Activated naive CD8-positive, alpha-beta T cell (primary cell): ENCODE measurements around the gene INSIG1.

Experiments
- H3K27ac Mint-ChIP-seq: one replicate; pipeline ENCODE4 v1.8.0; 2021; ENCODE audit warnings: mixed read lengths
- H3K27me3 Mint-ChIP-seq: one replicate; pipeline ENCODE4 v1.8.0; 2021; ENCODE audit warnings: mixed read lengths
- H3K36me3 Mint-ChIP-seq: one replicate; pipeline ENCODE4 v1.8.0; 2021; ENCODE audit warnings: mixed read lengths
- H3K4me1 Mint-ChIP-seq: one replicate; pipeline ENCODE4 v1.8.0; 2021; ENCODE audit warnings: low read depth, mixed read lengths
- H3K4me3 Mint-ChIP-seq: one replicate; pipeline ENCODE4 v1.8.0; 2021; ENCODE audit warnings: mild to moderate bottlenecking, mixed read lengths
- H3K9me3 Mint-ChIP-seq: one replicate; pipeline ENCODE4 v1.8.0; 2021; ENCODE audit warnings: low read depth, mixed read lengths

Gene INSIG1

DNA sequence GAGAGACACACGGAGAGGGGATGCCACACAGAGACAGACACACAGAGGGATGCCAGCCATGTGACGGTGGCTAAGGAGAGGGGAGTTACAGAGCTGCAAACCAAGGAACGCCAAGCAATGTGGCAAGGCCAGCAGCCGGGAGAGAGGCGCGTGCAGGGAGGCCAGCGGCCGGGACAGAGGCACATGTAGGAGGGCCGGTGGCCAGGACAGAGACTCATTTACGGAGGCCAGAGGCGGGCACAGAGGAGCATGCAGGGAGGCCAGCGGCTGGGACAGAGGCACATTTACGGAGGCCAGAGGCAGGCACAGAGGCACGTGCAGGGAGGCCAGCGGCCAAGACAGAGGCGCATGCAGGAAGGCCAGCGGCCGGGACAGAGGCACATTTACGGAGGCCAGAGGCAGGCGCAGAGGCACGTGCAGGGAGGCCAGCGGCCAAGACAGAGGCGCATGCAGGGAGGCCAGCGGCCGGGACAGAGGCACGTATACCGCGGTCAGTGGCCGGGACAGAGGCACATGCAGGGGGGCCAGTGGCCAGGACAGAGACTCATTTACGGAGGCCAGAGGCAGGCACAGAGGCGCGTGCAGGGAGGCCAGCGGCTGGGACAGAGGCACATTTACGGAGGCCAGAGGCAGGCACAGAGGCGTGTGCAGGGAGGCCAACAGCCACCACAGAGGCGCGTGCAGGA, 40.4 kb downstream of the INSIG1 start:
- Mint-ChIP-seq H3K4me1 (peaks cover 21% of the 10 kb centered on the region), H3K27ac (no peak overlapping the region), H3K9me3 (no peaks in the 10 kb centered on the region), H3K36me3 (no peaks in the 10 kb centered on the region), H3K27me3 (no peaks in the 10 kb centered on the region), H3K4me3 (peak overlapping the region; percentile 52)

DNA sequence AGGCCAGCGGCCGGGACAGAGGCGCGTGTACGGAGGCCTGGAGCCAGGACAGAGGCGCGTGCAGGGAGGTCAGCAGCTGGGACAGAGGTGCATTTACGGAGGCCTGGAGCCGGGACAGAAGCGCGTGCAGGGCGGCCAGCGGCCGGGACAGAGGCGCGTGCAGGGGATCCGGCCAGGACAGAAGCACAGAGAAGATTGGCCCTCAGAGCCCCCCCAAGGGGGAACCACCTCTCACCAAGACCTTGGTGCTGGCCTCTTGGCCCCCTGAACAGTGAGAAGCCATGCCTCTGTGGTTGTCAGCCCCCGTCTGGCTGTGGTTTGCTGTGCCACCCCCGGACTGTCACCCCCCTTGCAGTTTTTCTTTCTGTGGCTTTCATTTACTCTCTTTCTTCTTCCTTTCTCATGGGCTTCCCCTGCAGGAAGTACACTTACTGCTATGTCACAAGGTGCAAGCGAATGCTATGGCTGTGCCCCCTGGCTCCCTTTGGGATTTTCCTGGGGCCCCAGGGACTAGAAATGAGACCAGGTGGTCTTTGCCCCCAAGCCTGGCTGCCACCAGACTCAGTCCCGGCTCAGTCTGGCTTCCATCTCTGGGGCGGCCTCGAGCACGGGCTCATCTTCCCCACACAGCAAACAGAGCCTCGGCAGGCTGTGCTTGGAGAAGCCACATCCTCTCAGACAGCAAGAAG, 41.1 kb downstream of the INSIG1 start:
- Mint-ChIP-seq H3K27me3 (no peaks in the 10 kb centered on the region), H3K27ac (peak overlapping the region; percentile 41), H3K36me3 (no peaks in the 10 kb centered on the region), H3K9me3 (no peaks in the 10 kb centered on the region), H3K4me1 (peaks cover 23% of the 10 kb centered on the region), H3K4me3 (peak overlapping the region; percentile 80)

DNA sequence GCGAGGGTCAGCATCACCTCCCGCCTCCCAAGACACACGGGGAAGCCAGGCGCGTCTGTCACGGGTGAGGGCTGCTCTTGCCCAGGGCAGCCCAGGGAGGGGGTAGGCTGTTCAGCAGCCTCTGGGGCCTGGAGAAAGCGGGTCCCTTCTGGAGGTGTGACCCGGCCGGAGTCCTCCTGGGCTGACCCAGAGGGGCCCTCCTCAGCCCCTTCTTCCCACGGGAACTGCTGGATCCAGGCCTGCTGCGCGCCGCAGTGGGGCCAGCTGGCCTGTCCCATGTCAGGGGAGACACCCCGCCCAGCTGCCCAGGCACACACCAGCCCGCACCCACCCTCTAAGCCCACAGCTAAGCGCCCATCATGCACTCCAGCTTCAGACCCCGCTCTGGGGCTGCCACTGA, 41.8 kb downstream of the INSIG1 start:
- H3K9me3 Mint-ChIP-seq, result no peaks in the 10 kb centered on the region
- no peak overlapping the region for H3K27ac Mint-ChIP-seq
- H3K27me3 Mint-ChIP-seq, result no peaks in the 10 kb centered on the region
- peak overlapping the region; percentile 80 for H3K4me3 Mint-ChIP-seq
- no peaks in the 10 kb centered on the region for H3K36me3 Mint-ChIP-seq
- peaks cover 23% of the 10 kb centered on the region for H3K4me1 Mint-ChIP-seq

GRCh38 chr7:155340071-155340531, 42.4 kb downstream of the INSIG1 start:
- no peaks in the 10 kb centered on the region for H3K36me3 Mint-ChIP-seq
- H3K4me1 Mint-ChIP-seq, result peaks cover 25% of the 10 kb centered on the region
- no peaks in the 10 kb centered on the region for H3K27me3 Mint-ChIP-seq
- H3K4me3 Mint-ChIP-seq, result no peak overlapping the region
- no peak overlapping the region for H3K27ac Mint-ChIP-seq
- no peaks in the 10 kb centered on the region for H3K9me3 Mint-ChIP-seq

- no peaks in the 10 kb centered on the region for H3K27me3 Mint-ChIP-seq
- H3K36me3 Mint-ChIP-seq, result no peaks in the 10 kb centered on the region
- no peak overlapping the region for H3K4me3 Mint-ChIP-seq
- peaks cover 28% of the 10 kb centered on the region for H3K4me1 Mint-ChIP-seq
- H3K27ac Mint-ChIP-seq, result no peak overlapping the region
- no peaks in the 10 kb centered on the region for H3K9me3 Mint-ChIP-seq
Measured at GRCh38 chr7:155340721-155341120, 43.0 kb downstream of the INSIG1 start.

DNA sequence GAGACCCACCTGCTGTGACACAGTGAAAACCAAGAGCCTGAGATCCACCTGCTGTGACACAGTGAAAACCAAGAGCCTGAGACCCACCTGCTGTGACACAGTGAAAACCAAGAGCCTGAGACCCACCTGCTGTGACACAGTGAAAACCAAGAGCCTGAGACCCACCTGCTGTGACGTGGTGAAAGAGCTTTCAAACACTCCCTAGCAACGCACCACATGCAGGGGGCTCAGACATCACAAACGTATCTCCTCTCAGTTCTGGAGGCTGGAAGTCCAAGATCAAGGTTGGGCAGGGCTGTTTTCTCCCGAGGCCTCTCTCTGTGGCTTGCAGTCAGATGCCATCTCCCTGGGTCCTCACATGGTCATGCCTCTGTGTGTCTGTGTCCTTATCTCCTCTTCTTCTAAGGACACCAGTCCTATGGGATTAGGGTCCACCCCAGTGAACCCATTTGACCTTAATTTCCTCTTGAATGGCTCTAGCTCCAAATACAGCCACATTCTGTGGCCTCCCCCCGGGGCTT, 43.8 kb downstream of the INSIG1 start:
- H3K9me3 Mint-ChIP-seq, result no peaks in the 10 kb centered on the region
- no peak overlapping the region for H3K4me3 Mint-ChIP-seq
- H3K27ac Mint-ChIP-seq, result no peak overlapping the region
- H3K4me1 Mint-ChIP-seq, result peaks cover 28% of the 10 kb centered on the region
- no peaks in the 10 kb centered on the region for H3K36me3 Mint-ChIP-seq
- no peaks in the 10 kb centered on the region for H3K27me3 Mint-ChIP-seq

DNA sequence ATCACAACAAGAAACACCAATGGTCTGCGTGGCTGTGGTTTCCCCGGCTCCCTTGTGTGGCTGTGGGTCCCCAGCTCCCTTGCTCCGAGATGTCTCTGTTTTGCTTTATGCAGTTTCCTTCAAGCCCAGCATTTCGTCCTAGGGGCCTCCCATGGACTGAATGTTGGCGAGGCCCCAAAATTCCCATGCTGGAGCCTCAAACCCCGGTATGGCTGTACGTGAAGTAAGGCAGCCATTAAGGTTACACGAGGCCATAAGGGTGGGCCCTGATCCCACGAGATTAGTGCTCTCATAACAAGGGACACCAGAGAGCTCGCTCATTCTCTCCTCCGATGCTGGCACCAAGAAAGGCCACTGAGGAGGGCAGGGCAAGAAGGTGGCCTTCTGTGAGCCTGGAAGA, 44.6 kb downstream of the INSIG1 start:
- H3K36me3 Mint-ChIP-seq, result no peaks in the 10 kb centered on the region
- H3K4me1 Mint-ChIP-seq, result peaks cover 28% of the 10 kb centered on the region
- H3K27ac Mint-ChIP-seq, result no peak overlapping the region
- H3K9me3 Mint-ChIP-seq, result no peaks in the 10 kb centered on the region
- no peaks in the 10 kb centered on the region for H3K27me3 Mint-ChIP-seq
- H3K4me3 Mint-ChIP-seq, result no peak overlapping the region

- Mint-ChIP-seq H3K27ac (no peak overlapping the region), H3K9me3 (no peaks in the 10 kb centered on the region), H3K27me3 (no peaks in the 10 kb centered on the region), H3K4me1 (peaks cover 24% of the 10 kb centered on the region), H3K4me3 (no peak overlapping the region), H3K36me3 (no peaks in the 10 kb centered on the region)
Measured at GRCh38 chr7:155343150-155343549, 45.5 kb downstream of the INSIG1 start.

DNA sequence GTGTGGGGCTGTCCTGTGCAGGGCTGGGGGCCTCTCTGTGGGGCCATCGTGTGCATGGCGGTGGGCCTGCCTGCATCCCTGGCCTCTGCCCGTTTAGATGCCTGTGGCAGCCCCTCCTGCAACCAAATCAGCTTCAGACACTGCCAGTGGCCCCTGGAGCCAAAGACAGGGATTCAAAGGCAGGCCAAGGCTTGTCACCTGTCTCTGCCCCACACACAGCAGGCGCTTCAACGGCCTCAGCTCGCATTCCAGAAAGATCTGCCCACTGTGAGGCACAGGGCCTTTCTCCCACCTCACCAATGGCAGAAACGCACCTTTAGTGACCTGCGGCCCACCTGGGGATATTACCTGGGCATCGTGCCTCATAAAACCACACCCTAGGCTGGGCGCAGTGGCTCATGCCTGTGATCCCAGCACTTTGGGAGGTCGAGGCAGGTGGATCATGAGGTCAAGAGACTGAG, 46.0 kb downstream of the INSIG1 start:
- no peaks in the 10 kb centered on the region for H3K27me3 Mint-ChIP-seq
- no peak overlapping the region for H3K4me3 Mint-ChIP-seq
- H3K9me3 Mint-ChIP-seq, result no peaks in the 10 kb centered on the region
- H3K36me3 Mint-ChIP-seq, result no peaks in the 10 kb centered on the region
- peaks cover 19% of the 10 kb centered on the region for H3K4me1 Mint-ChIP-seq
- H3K27ac Mint-ChIP-seq, result no peak overlapping the region

GRCh38 chr7:155344270-155344617, 46.6 kb downstream of the INSIG1 start:
- Mint-ChIP-seq H3K27ac (no peak overlapping the region), H3K9me3 (no peaks in the 10 kb centered on the region), H3K27me3 (no peaks in the 10 kb centered on the region)

DNA sequence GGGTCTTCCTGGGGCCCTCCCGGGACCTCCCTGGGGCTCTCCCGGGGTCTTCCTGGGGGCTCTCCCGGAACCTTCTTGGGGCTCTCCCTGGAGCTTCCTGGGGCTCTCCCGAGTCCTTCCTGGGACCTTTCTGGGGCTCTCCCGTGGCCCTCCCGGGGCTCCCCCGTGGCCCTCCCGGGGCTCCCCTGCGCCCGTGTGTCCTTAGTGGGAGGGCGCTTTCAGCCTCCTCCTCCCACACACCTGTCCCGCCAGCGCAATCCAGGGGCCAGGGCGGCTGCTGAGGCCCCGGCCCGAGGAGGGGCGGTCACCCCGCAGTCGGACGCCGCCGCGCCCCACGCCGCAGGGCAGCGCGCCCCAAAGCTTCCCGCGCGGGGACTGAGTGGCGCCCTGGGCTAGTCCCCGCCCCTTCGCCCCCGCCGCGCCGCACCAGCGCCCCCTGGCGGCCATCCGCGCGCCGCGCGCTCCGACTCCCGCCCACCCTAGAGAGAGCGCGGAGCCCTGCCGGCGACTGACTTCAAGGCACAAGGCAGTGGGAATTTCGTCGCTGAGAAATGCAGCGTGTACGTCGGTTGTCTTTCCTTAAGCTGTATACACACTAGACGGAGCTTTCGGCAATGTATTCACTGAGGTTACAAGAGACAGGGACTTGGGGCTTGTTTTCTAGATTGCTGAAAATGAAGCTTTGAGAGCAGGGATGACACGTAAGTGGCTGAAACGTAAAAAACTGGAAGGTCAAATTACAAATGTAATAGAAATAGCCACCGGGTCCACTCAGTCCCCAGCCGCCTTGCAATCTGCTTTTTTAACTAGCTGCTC, 47.1 kb downstream of the INSIG1 start:
- H3K4me1 Mint-ChIP-seq, result peaks cover 13% of the 10 kb centered on the region
- H3K36me3 Mint-ChIP-seq, result no peaks in the 10 kb centered on the region
- peak overlapping the region; percentile 58 for H3K27ac Mint-ChIP-seq
- no peaks in the 10 kb centered on the region for H3K27me3 Mint-ChIP-seq
- H3K9me3 Mint-ChIP-seq, result no peaks in the 10 kb centered on the region
- H3K4me3 Mint-ChIP-seq, result peak overlapping the region; percentile 80

More at GRCh38 chr7:155344270-155344617, 46.6 kb downstream of the INSIG1 start:
- H3K4me3 Mint-ChIP-seq, result no peak overlapping the region
- H3K4me1 Mint-ChIP-seq, result peaks cover 14% of the 10 kb centered on the region
- no peaks in the 10 kb centered on the region for H3K36me3 Mint-ChIP-seq

- Mint-ChIP-seq H3K9me3 (no peaks in the 10 kb centered on the region), H3K4me1 (peaks cover 13% of the 10 kb centered on the region), H3K27me3 (no peaks in the 10 kb centered on the region), H3K27ac (no peak overlapping the region), H3K4me3 (peak overlapping the region; percentile 80), H3K36me3 (no peaks in the 10 kb centered on the region)
Measured at GRCh38 chr7:155345490-155345889, 47.8 kb downstream of the INSIG1 start.

- no peaks in the 10 kb centered on the region for H3K36me3 Mint-ChIP-seq
- no peaks in the 10 kb centered on the region for H3K27me3 Mint-ChIP-seq
- H3K4me3 Mint-ChIP-seq, result no peak overlapping the region
- H3K27ac Mint-ChIP-seq, result no peak overlapping the region
- H3K4me1 Mint-ChIP-seq, result peaks cover 9% of the 10 kb centered on the region
- no peaks in the 10 kb centered on the region for H3K9me3 Mint-ChIP-seq
Measured at GRCh38 chr7:155346285-155346684, 48.6 kb downstream of the INSIG1 start.

- Mint-ChIP-seq H3K27ac (no peak overlapping the region), H3K27me3 (no peaks in the 10 kb centered on the region), H3K4me1 (peaks cover 4% of the 10 kb centered on the region), H3K36me3 (no peaks in the 10 kb centered on the region), H3K9me3 (no peaks in the 10 kb centered on the region), H3K4me3 (no peak overlapping the region)
Measured at GRCh38 chr7:155348806-155349205, 51.1 kb downstream of the INSIG1 start.
